PC-9 (cell line): ENCODE measurements around the gene SCN8A.

Experiments used
- CTCF ChIP-seq: fragments of 200-600 bp; sonication (generic); conservative IDR thresholded peaks from 2 replicates; pipeline ENCODE4 v1.6.1; 2017; ENCODE audit warnings: mixed run types, antibody characterized with exemption, mild to moderate bottlenecking, moderate library complexity
- EZH2 ChIP-seq: fragments of 200-600 bp; sonication (generic); IDR thresholded peaks from 2 replicates; pipeline ENCODE4 v1.8.0; 2017; ENCODE audit warnings: antibody characterized with exemption, low read depth

DNA sequence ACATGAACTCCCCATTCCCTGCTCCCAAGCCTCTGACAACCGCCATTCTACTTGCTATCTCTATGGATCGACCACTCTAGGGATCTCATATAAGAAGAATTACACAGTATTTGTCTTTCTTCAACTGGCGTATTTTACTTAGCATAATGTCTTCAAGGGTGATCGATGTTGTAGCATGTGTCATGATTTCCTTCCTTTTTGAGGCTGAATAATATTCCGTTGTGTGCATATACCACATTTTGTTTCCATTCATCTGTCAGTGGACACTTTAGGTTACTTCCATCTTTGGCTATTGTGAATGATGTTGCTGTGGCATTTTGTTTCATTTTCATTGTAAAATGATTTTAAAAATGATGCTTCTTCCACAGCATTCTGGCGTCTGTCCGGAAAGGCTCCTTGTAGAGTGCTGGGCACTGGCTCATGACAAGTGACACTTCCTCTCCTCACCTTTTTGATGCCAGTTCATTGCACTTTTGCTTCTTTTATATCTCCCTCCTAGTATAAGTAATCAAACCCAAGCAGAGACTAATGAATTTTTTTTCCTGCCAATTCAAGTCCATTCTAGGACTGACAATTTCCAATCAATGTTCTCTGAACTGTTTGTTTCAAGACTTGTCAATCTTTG, 39.3 kb downstream of the SCN8A start:
- no peak for TF ChIP-seq CTCF
- TF ChIP-seq EZH2, result no peak
